Raji (cell line): Measurements from ENCODE around the gene DBF4.

Source experiments
- POLR2A ChIP-seq: IDR thresholded peaks from 2 replicates; pipeline ENCODE4 v1.6.1; 2011; ENCODE audit warnings: low read depth, low read length, control low read depth; ENCODE audit not compliant: insufficient read depth

DBF4 gene

GRCh38 chr7:87877366-87878040 lies 1.2 kb downstream of the DBF4 start:
- no peak for TF ChIP-seq POLR2A

GRCh38 chr7:87878208-87878735 lies 2.0 kb downstream of the DBF4 start:
- TF ChIP-seq POLR2A, result no peak

GRCh38 chr7:87882151-87882937 lies 6.1 kb downstream of the DBF4 start:
- no peak for TF ChIP-seq POLR2A

GRCh38 chr7:87885018-87885417 lies 8.7 kb downstream of the DBF4 start:
- TF ChIP-seq POLR2A, result no peak

GRCh38 chr7:87886875-87887274 lies 10.6 kb downstream of the DBF4 start:
- TF ChIP-seq POLR2A, result no peak

- no peak for TF ChIP-seq POLR2A
Measured at GRCh38 chr7:87895363-87895762, 19.1 kb downstream of the DBF4 start.

- no peak for TF ChIP-seq POLR2A
Measured at GRCh38 chr7:87899255-87899654, 23.0 kb downstream of the DBF4 start.

GRCh38 chr7:87912121-87912520 lies 35.8 kb downstream of the DBF4 start:
- no peak for TF ChIP-seq POLR2A

- no peak for TF ChIP-seq POLR2A
Measured at GRCh38 chr7:87918740-87919139, 42.4 kb downstream of the DBF4 start.

GRCh38 chr7:87919875-87920274 lies 43.6 kb downstream of the DBF4 start:
- TF ChIP-seq POLR2A, result no peak

GRCh38 chr7:87920578-87920977 lies 44.3 kb downstream of the DBF4 start:
- TF ChIP-seq POLR2A, result no peak

- TF ChIP-seq POLR2A, result no peak
Measured at GRCh38 chr7:87926581-87927461, 50.5 kb downstream of the DBF4 start.

GRCh38 chr7:87933605-87933952 lies 57.3 kb downstream of the DBF4 start:
- TF ChIP-seq POLR2A, result no peak

- peak; percentile 91 for TF ChIP-seq POLR2A
Measured at GRCh38 chr7:87933953-87934698, 57.8 kb downstream of the DBF4 start, which contains the start of gene ADAM22. Gene ADAM22 (plus strand): TSS chr7:87934251. CDS start chr7:87934466, 215 bp downstream.
